PC-3 (cell line): ENCODE results near the gene UBXN4. TPM values are rescaled to one million over a fixed set of nuclear protein-coding genes. Genes with fewer than 3 reads are reported as not detected.
"Not testable (repeated sequence)": the region's sequence is repeated elsewhere in the genome, so short reads cannot be mapped to it uniquely, and the experiment has no call there.

Source experiments
- ATAC-seq: fragments of 200-7000 bp; cut with Tn5 transposase; 2 replicates; pipeline ENCODE4 v1.9.1; 2020; ENCODE audit warnings: mild to moderate bottlenecking, moderate library complexity
- BruUV-seq: library from RNA; stranded (reverse); fragments of 400-500 nt; replicated peaks from 2 replicates; lab custom pipeline; 2021; lab: Mats Ljungman, UMichigan
- CTCF ChIA-PET: fragments of 300-600 bp; sonication (Branson Sonifier 250); formaldehyde crosslinking; loops from one replicate; lab custom pipeline; 2022; ENCODE audit warnings: antibody characterized with exemption; lab: Charles Lee
- POLR2A ChIA-PET: fragments of 300-600 bp; sonication (Branson Sonifier 250); formaldehyde crosslinking; loops from one replicate; lab custom pipeline; 2022; ENCODE audit warnings: antibody characterized with exemption; ENCODE audit not compliant: unreplicated experiment; lab: Charles Lee
- DNase-seq: peaks from one replicate; pipeline ENCODE4 v3.0.0-alpha.2; 2015
- H2AFZ ChIP-seq: fragments of 300-600 bp; sonication (generic); 2 replicates; pipeline ENCODE4 v1.6.0; 2016; ENCODE audit warnings: antibody characterized with exemption, low read length
- H3F3A ChIP-seq: fragments of 300-600 bp; sonication (generic); one replicate; pipeline ENCODE4 v1.6.0; 2017; ENCODE audit warnings: antibody characterized with exemption, low read length, control low read depth, mild to moderate bottlenecking; ENCODE audit not compliant: unreplicated experiment
- H3K27ac ChIP-seq: fragments of 300-600 bp; sonication (generic); 2 replicates; pipeline ENCODE4 v1.5.1; 2016; ENCODE audit warnings: mild to moderate bottlenecking, low read length
- H3K27me3 ChIP-seq: fragments of 300-600 bp; sonication (generic); 2 replicates; pipeline ENCODE4 v1.6.1; 2016; ENCODE audit warnings: low read length, mixed read lengths
- H3K36me3 ChIP-seq: fragments of 300-600 bp; sonication (generic); 2 replicates; pipeline ENCODE4 v1.6.1; 2016; ENCODE audit warnings: low read depth, mixed run types, low read length, mixed read lengths
- H3K4me1 ChIP-seq: fragments of 300-600 bp; sonication (generic); 2 replicates; pipeline ENCODE4 v1.5.1; 2016; ENCODE audit warnings: low read length; ENCODE audit not compliant: insufficient read depth
- H3K4me2 ChIP-seq: fragments of 300-600 bp; sonication (generic); 2 replicates; pipeline ENCODE4 v1.6.0; 2016; ENCODE audit warnings: low read length
- H3K4me3 ChIP-seq: fragments of 300-600 bp; sonication (generic); 2 replicates; pipeline ENCODE4 v1.5.1; 2016; ENCODE audit warnings: mild to moderate bottlenecking, low read length, mixed read lengths
- H3K79me2 ChIP-seq: fragments of 300-600 bp; sonication (generic); 2 replicates; pipeline ENCODE4 v1.6.1; 2017; ENCODE audit warnings: low read length, mixed read lengths
- H3K9ac ChIP-seq: fragments of 300-600 bp; sonication (generic); 2 replicates; pipeline ENCODE4 v1.6.0; 2016; ENCODE audit warnings: mild to moderate bottlenecking, low read length
- H3K9me2 ChIP-seq: fragments of 300-600 bp; sonication (generic); replicated peaks from 2 replicates; pipeline ENCODE4 v1.6.1; 2016; ENCODE audit warnings: mixed run types, low read length, mixed read lengths
- H3K9me3 ChIP-seq: fragments of 300-600 bp; sonication (generic); 2 replicates; pipeline ENCODE4 v1.6.1; 2016; ENCODE audit warnings: low read length, mixed read lengths
- H4K20me1 ChIP-seq: fragments of 300-600 bp; sonication (generic); 2 replicates; pipeline ENCODE4 v1.6.1; 2016; ENCODE audit warnings: low read length, mixed read lengths
- CTCF ChIP-seq: fragments of 300-600 bp; sonication (generic); conservative IDR thresholded peaks from 2 replicates; pipeline ENCODE4 v1.5.1; 2017; ENCODE audit warnings: antibody characterized with exemption, low read depth, mild to moderate bottlenecking, low read length
- EZH2 ChIP-seq: fragments of 300-600 bp; sonication (generic); IDR thresholded peaks from one replicate; pipeline ENCODE4 v1.6.1; 2017; ENCODE audit warnings: antibody characterized with exemption, mild to moderate bottlenecking, low read length; ENCODE audit not compliant: unreplicated experiment
- EZH2phosphoT487 ChIP-seq: fragments of 300-600 bp; sonication (generic); IDR thresholded peaks from 2 replicates; pipeline ENCODE4 v1.6.1; 2018; ENCODE audit warnings: mild to moderate bottlenecking, antibody characterized with exemption, low read length, borderline replicate concordance
- intact Hi-C: fragments of 100-400 bp; cut with micrococcal nuclease; formaldehyde crosslinking; loops from 2 replicates; pipeline ENCODE4 v1.9.0; 2023
- total RNA-seq: library from RNA; depleted of rRNA; stranded (reverse); fragments of >200 nt; gene quantifications from 2 replicates; pipeline ENCODE4 v1.2.3, GENCODE V29; 2014

Gene UBXN4
- total RNA-seq, 1 experiment from 2014 or later = 38.3 TPM

- no peak for ATAC-seq
- ChIA-PET POLR2A (no interaction called here), CTCF (no interaction called here)
- Histone ChIP-seq H3K27me3 (no peaks in the 10 kb centered on the region), H3K9me3 (no peaks in the 10 kb centered on the region), H3K79me2 (no peaks in the 10 kb centered on the region), H3K27ac (no peak overlapping the region), H3K4me2 (no peak overlapping the region), H4K20me1 (no peaks in the 10 kb centered on the region), H3K4me3 (no peak overlapping the region), H3K9me2 (no peaks in the 10 kb centered on the region), H3K36me3 (no peaks in the 10 kb centered on the region), H3K4me1 (no peaks in the 10 kb centered on the region), H3F3A (no peaks in the 10 kb centered on the region), H2AFZ (no peak overlapping the region), H3K9ac (no peak overlapping the region)
- no peak for DNase-seq
- TF ChIP-seq CTCF (no peak), EZH2 (no peak), EZH2phosphoT487 (no peak)
- intact Hi-C loops = no loop called here
- no TSS peak for BruUV-seq
These were observed 60.7 kb downstream of the UBXN4 start for GRCh38 chr2:135802350-135802749.

GRCh38 chr2:135803278-135803677 lies 61.6 kb downstream of the UBXN4 start:
- Histone ChIP-seq H3K4me1 (no peaks in the 10 kb centered on the region), H3K9me3 (no peaks in the 10 kb centered on the region), H2AFZ (no peak overlapping the region), H3K9me2 (no peaks in the 10 kb centered on the region), H3K27me3 (no peaks in the 10 kb centered on the region), H3K36me3 (no peaks in the 10 kb centered on the region), H3K4me3 (no peak overlapping the region), H3F3A (no peaks in the 10 kb centered on the region), H3K4me2 (no peak overlapping the region), H3K27ac (no peak overlapping the region), H3K79me2 (no peaks in the 10 kb centered on the region), H4K20me1 (no peaks in the 10 kb centered on the region), H3K9ac (no peak overlapping the region)
- BruUV-seq = no TSS peak
- ATAC-seq (no peak), DNase-seq (no peak)
- CTCF ChIA-PET = no interaction called here
- intact Hi-C loops = no loop called here
- TF ChIP-seq EZH2 (no peak), EZH2phosphoT487 (no peak), CTCF (no peak)
- POLR2A ChIA-PET = no interaction called here

- BruUV-seq, intact Hi-C loops, H3K9me2 ChIP-seq, H3K79me2 ChIP-seq, CTCF ChIA-PET, ATAC-seq, DNase-seq, H3K4me1 ChIP-seq, H3K36me3 ChIP-seq, H3K4me2 ChIP-seq, H3K9ac ChIP-seq, H4K20me1 ChIP-seq, H3K27ac ChIP-seq, H3K27me3 ChIP-seq, H3F3A ChIP-seq, H3K9me3 ChIP-seq, H3K4me3 ChIP-seq, POLR2A ChIA-PET, H2AFZ ChIP-seq: not testable (repeated sequence)
These were observed 66.2 kb downstream of the UBXN4 start for GRCh38 chr2:135807874-135808273.
